Activated CD8-positive, alpha-beta memory T cell treated with anti-CD3 and anti-CD28 coated beads for 4 hours (primary cell): ENCODE data around the gene NR5A1.

Source experiments
- DNase-seq, 2 donors: peaks; one replicate each; pipeline ENCODE4 v3.0.0-alpha.2; 2020; ENCODE audit warnings: low read depth in 2 of 2

Gene NR5A1

GRCh38 chr9:124498499-124499146 is 8.6 kb downstream of the NR5A1 start:
- no peak for DNase-seq

GRCh38 chr9:124498040-124498439 is 9.2 kb downstream of the NR5A1 start:
- no peak for DNase-seq

- no peak for DNase-seq
Measured at GRCh38 chr9:124497441-124497840, 9.8 kb downstream of the NR5A1 start.

GRCh38 chr9:124496463-124496862 is 10.7 kb downstream of the NR5A1 start:
- DNase-seq, result no peak

GRCh38 chr9:124496075-124496449 is 11.1 kb downstream of the NR5A1 start:
- no peak for DNase-seq

GRCh38 chr9:124495126-124496074 is 11.8 kb downstream of the NR5A1 start:
- no peak for DNase-seq

- no peak for DNase-seq
Measured at GRCh38 chr9:124493794-124494479, 13.3 kb downstream of the NR5A1 start.

- no peak for DNase-seq
Measured at GRCh38 chr9:124493218-124493617, 14.0 kb downstream of the NR5A1 start.

- no peak for DNase-seq
Measured at GRCh38 chr9:124492818-124493217, 14.4 kb downstream of the NR5A1 start.

- DNase-seq, result no peak
Measured at GRCh38 chr9:124491049-124491975, 15.9 kb downstream of the NR5A1 start.

GRCh38 chr9:124490004-124490403 is 17.2 kb downstream of the NR5A1 start:
- DNase-seq, result no peak

GRCh38 chr9:124489222-124489621 is 18.0 kb downstream of the NR5A1 start:
- DNase-seq, result no peak

- DNase-seq, result no peak
Measured at GRCh38 chr9:124488641-124489210, 18.5 kb downstream of the NR5A1 start.

GRCh38 chr9:124487260-124488182 is 19.7 kb downstream of the NR5A1 start:
- DNase-seq, result no peak

GRCh38 chr9:124486778-124487259 is 20.4 kb downstream of the NR5A1 start:
- DNase-seq, result no peak

GRCh38 chr9:124485936-124486335 is 21.3 kb downstream of the NR5A1 start:
- DNase-seq, result no peak

- DNase-seq, result no peak
Measured at GRCh38 chr9:124485201-124485600, 22.0 kb downstream of the NR5A1 start.

GRCh38 chr9:124483481-124483880 is 23.7 kb downstream of the NR5A1 start:
- no peak for DNase-seq

GRCh38 chr9:124482431-124483031 is 24.7 kb downstream of the NR5A1 start:
- DNase-seq, result no peak
